Fibroblast of lung (primary cell): ENCODE measurements around the gene SH2B3. TPM values are rescaled to one million over a fixed set of nuclear protein-coding genes. Genes with fewer than 3 reads are reported as not detected.

Experiments
- DNase-seq, 2 donors: peaks; one replicate each; pipeline versions ENCODE4 v3.0.0 to v3.0.0-alpha.2; 2010; ENCODE audit warnings: low read depth in 2 of 2
- H2AFZ ChIP-seq: 2 replicates; pipeline ENCODE4 v1.5.1; 2012; ENCODE audit warnings: low read length, control low read depth, inconsistent platforms
- H3K27ac ChIP-seq: 2 replicates; pipeline ENCODE4 v1.5.1; 2011; ENCODE audit warnings: low read length, control low read depth; ENCODE audit not compliant: insufficient read depth
- H3K27me3 ChIP-seq: 2 replicates; pipeline ENCODE4 v1.5.1; 2011; ENCODE audit warnings: mild to moderate bottlenecking, low read length; ENCODE audit not compliant: control insufficient read depth, insufficient read depth
- H3K36me3 ChIP-seq: 2 replicates; pipeline ENCODE4 v1.5.1; 2011; ENCODE audit warnings: low read length; ENCODE audit not compliant: control insufficient read depth, insufficient read depth
- H3K4me1 ChIP-seq: 2 replicates; pipeline ENCODE4 v1.5.1; 2011; ENCODE audit warnings: low read length; ENCODE audit not compliant: control insufficient read depth, insufficient read depth; ENCODE audit errors: extremely low read depth
- H3K4me2 ChIP-seq: 2 replicates; pipeline ENCODE4 v1.5.1; 2011; ENCODE audit warnings: low read length, control low read depth; ENCODE audit not compliant: insufficient read depth; ENCODE audit errors: extremely low read depth
- H3K4me3 ChIP-seq, 4 experiments: fragments of 200-600 bp in 1 of 4; sonication (generic) in 1 of 4; replicated peaks in 1 of 4; 2 replicates each; pipeline ENCODE4 v1.5.1; 2011 to 2016; ENCODE audit warnings: low read length in 4 of 4, low read depth in 3 of 4, mild to moderate bottlenecking in 3 of 4, control low read depth in 2 of 4, inconsistent platforms in 1 of 4, mixed read lengths in 1 of 4; ENCODE audit not compliant: insufficient read depth in 1 of 4; ENCODE audit errors: control extremely low read depth in 1 of 4
- H3K79me2 ChIP-seq: 2 replicates; pipeline ENCODE4 v1.5.1; 2012; ENCODE audit warnings: mild to moderate bottlenecking, low read length, inconsistent platforms; ENCODE audit not compliant: control insufficient read depth, insufficient read depth
- H3K9ac ChIP-seq: 2 replicates; pipeline ENCODE4 v1.5.1; 2011; ENCODE audit warnings: mild to moderate bottlenecking, low read length, control low read depth; ENCODE audit not compliant: insufficient read depth
- H3K9me3 ChIP-seq: 2 replicates; pipeline ENCODE4 v1.5.1; 2012; ENCODE audit warnings: low read depth, low read length; ENCODE audit not compliant: control insufficient read depth, insufficient read depth
- H4K20me1 ChIP-seq: 2 replicates; pipeline ENCODE4 v1.5.1; 2011; ENCODE audit warnings: low read length; ENCODE audit not compliant: control insufficient read depth, insufficient read depth; ENCODE audit errors: extremely low read depth
- EZH2 ChIP-seq: IDR thresholded peaks from 2 replicates; pipeline ENCODE4 v1.5.1; 2012; ENCODE audit warnings: low read length, control low read depth, mild to moderate bottlenecking; ENCODE audit errors: missing control alignments
- polyA plus RNA-seq, 2 donors: library from polyadenylated mRNA; depleted of rRNA in 1 of 2; stranded (reverse) in 1 of 2; unstranded in 1 of 2; fragments of >200 nt; gene quantifications; 2 replicates each; pipeline ENCODE4 v1.2.1, GENCODE V29; 2011 to 2012; ENCODE audit warnings: missing spikeins in 1 of 2
- total RNA-seq: library from RNA; depleted of rRNA; stranded (reverse); fragments of >200 nt; gene quantifications from 2 replicates; pipeline ENCODE4 v1.2.1, GENCODE V29; 2014
- TF ChIP-seq, protein P1 (sequence below), 2 donors: IDR thresholded peaks in 1 of 2; conservative IDR thresholded peaks in 1 of 2; 1 replicate in 1 of 2; 2 replicates in 1 of 2; pipeline ENCODE4 v1.5.1; 2011 to 2012; ENCODE audit warnings: low read length in 2 of 2, control low read depth in 1 of 2, inconsistent platforms in 1 of 2, low read depth in 1 of 2, mild to moderate bottlenecking in 1 of 2

Gene SH2B3
- total and polyA plus RNA-seq, 2 donors (not counting 1 experiment from before 2014, with no cell fraction given) = 18.0 to 32.0 TPM

DNA sequence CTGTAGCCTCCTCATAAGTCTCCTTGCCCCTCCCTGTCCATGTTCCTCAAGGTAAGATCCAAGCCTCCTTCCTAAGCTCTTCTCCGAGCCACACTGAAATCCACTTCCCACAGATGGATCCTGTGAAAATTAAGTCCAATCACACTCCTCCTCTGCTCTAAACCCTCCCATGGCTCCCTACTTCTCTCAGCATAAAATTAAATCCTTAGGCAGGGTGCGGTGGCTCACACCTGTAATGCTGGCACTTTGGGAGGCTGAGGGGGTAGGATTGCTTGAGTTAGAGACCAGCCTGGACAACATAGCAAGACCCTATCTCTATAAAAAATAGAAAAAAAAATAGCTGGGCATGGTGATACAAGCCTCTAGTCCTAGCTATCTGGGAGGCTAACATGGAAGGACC is 39.1 kb upstream of the SH2B3 start:
- H3K4me3 ChIP-seq = no peak overlapping the region
- H3K4me2 ChIP-seq = no peak overlapping the region
- H2AFZ ChIP-seq = no peak overlapping the region
- no peaks in the 10 kb centered on the region for H3K9me3 ChIP-seq
- H3K36me3 ChIP-seq = peaks cover 4% of the 10 kb centered on the region
- H3K79me2 ChIP-seq = no peaks in the 10 kb centered on the region
- H3K27me3 ChIP-seq = no peaks in the 10 kb centered on the region
- no peak for DNase-seq
- no peak overlapping the region for H3K27ac ChIP-seq
- TF ChIP-seq EZH2 = no peak
- TF ChIP-seq, protein P1, sequence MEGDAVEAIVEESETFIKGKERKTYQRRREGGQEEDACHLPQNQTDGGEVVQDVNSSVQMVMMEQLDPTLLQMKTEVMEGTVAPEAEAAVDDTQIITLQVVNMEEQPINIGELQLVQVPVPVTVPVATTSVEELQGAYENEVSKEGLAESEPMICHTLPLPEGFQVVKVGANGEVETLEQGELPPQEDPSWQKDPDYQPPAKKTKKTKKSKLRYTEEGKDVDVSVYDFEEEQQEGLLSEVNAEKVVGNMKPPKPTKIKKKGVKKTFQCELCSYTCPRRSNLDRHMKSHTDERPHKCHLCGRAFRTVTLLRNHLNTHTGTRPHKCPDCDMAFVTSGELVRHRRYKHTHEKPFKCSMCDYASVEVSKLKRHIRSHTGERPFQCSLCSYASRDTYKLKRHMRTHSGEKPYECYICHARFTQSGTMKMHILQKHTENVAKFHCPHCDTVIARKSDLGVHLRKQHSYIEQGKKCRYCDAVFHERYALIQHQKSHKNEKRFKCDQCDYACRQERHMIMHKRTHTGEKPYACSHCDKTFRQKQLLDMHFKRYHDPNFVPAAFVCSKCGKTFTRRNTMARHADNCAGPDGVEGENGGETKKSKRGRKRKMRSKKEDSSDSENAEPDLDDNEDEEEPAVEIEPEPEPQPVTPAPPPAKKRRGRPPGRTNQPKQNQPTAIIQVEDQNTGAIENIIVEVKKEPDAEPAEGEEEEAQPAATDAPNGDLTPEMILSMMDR (conservative IDR thresholded peaks at IDR 0.05 in 1 of 2, IDR thresholded peaks at IDR 0.05 in 1 of 2; ENCODE audit: low read depth in 1 of 2, low read length in 2 of 2) = no peak
- H3K4me1 ChIP-seq = peaks cover 6% of the 10 kb centered on the region
- no peak overlapping the region for H3K9ac ChIP-seq
- H4K20me1 ChIP-seq = no peaks in the 10 kb centered on the region

DNA sequence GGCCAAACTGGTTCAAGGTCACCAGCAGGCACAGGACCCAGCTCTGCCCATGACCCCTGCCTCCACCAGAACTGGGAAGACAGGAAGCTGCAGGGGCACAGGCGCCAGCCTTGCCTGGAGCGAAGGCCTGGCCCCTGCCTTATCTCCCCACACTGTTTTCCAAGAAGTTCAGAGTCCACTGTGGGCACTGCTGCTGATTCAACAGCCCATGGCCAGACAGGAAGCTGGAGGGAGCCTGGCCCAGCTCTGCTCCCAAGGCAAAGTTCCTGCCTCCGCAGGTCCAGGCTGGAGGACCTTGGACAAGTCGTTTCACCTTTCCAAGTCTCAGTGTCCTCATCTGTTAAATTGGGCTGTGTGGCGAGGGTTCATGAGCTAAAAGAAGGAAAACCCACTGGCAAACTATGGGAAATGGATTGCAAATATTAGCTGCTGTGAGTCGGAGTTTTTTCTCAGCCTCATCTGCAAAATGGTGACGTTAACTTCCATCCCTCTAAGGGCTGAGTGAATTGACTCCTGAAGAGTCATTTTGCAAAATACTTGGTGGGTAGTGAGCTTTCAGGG is 38.0 kb upstream of the SH2B3 start:
- no peak overlapping the region for H2AFZ ChIP-seq
- no peaks in the 10 kb centered on the region for H3K79me2 ChIP-seq
- peaks cover 2% of the 10 kb centered on the region for H3K36me3 ChIP-seq
- H3K4me3 ChIP-seq = peak overlapping the region; percentile 76 to 91 (median 88)
- H4K20me1 ChIP-seq = no peaks in the 10 kb centered on the region
- peaks cover 6% of the 10 kb centered on the region for H3K4me1 ChIP-seq
- TF ChIP-seq, protein P1 (conservative IDR thresholded peaks at IDR 0.05 in 1 of 2, IDR thresholded peaks at IDR 0.05 in 1 of 2; ENCODE audit: low read depth in 1 of 2, low read length in 2 of 2) = no peak
- TF ChIP-seq EZH2 = no peak
- no peaks in the 10 kb centered on the region for H3K9me3 ChIP-seq
- peak; percentile 10 to 27 for DNase-seq
- no peak overlapping the region for H3K9ac ChIP-seq
- peak overlapping the region; percentile 79 for H3K4me2 ChIP-seq
- H3K27ac ChIP-seq = no peak overlapping the region
- no peaks in the 10 kb centered on the region for H3K27me3 ChIP-seq

DNA sequence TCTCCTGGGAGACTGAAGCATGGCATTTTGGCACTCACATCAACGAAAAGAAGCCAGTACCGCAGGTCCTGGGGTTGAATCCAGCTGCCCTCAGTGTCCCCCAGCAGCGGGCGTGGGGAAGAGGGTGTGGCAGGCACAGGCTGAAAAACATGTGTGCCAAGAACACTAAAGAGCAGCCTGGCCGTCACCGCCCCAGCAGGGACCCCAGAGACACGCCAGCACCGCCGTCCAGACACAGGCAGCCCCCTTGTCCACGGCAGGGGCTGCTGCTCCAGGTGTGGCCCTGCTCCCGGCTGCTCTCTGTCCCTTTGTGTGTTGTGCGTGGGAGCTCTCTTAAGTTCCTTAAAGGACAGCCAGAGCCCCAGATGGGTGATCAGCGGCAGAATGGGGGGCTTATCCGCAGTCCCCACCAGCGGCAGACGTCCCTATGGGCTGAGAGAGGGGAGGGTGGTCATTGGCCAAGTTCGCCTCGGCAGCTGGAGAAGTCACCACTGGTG is 37.4 kb upstream of the SH2B3 start:
- H4K20me1 ChIP-seq = no peaks in the 10 kb centered on the region
- H3K27me3 ChIP-seq = no peaks in the 10 kb centered on the region
- no peak for TF ChIP-seq EZH2
- TF ChIP-seq, protein P1 (conservative IDR thresholded peaks at IDR 0.05 in 1 of 2, IDR thresholded peaks at IDR 0.05 in 1 of 2; ENCODE audit: low read depth in 1 of 2, low read length in 2 of 2) = no peak
- peak overlapping the region; percentile 76 to 91 (median 88) for H3K4me3 ChIP-seq
- H3K79me2 ChIP-seq = no peaks in the 10 kb centered on the region
- H3K36me3 ChIP-seq = peaks cover 2% of the 10 kb centered on the region
- H3K27ac ChIP-seq = peak overlapping the region; percentile 34
- peak in 1 of 2 donors; percentile 8 for DNase-seq
- H3K9me3 ChIP-seq = no peaks in the 10 kb centered on the region
- H3K4me1 ChIP-seq = peaks cover 6% of the 10 kb centered on the region
- H3K4me2 ChIP-seq = peak overlapping the region; percentile 79
- H3K9ac ChIP-seq = peak overlapping the region; percentile 69
- H2AFZ ChIP-seq = peak overlapping the region; percentile 68
